Epithelial cell of proximal tubule (primary cell): ENCODE measurements around the gene PLPPR2. TPM values are rescaled to one million over a fixed set of nuclear protein-coding genes. Genes with fewer than 3 reads are reported as not detected.
"Not testable (repeated sequence)": the region's sequence is repeated elsewhere in the genome, so short reads cannot be mapped to it uniquely, and the experiment has no call there.

Experiments
- DNase-seq: peaks from one replicate; pipeline ENCODE4 v3.0.0-alpha.2; 2011; ENCODE audit warnings: low read depth
- H3K4me3 ChIP-seq: 2 replicates; pipeline ENCODE4 v1.5.1; 2011; ENCODE audit warnings: low read depth, mild to moderate bottlenecking, low read length
- CTCF ChIP-seq: conservative IDR thresholded peaks from 2 replicates; pipeline ENCODE4 v1.5.1; 2012; ENCODE audit warnings: low read depth, mild to moderate bottlenecking, low read length
- total RNA-seq: library from RNA; depleted of rRNA; stranded (reverse); fragments of >200 nt; gene quantifications from 2 replicates; pipeline ENCODE4 v1.2.3, GENCODE V29; 2015

Gene PLPPR2
- total RNA-seq, 1 donor from 2014 or later = 6.2 TPM

- TF ChIP-seq CTCF = no peak
- peak overlapping the region; percentile 81 for H3K4me3 ChIP-seq
- no peak for DNase-seq
Measured at GRCh38 chr19:11345122-11345803, 10.0 kb upstream of the PLPPR2 start.

- TF ChIP-seq CTCF = peak; percentile 8
- peak within 1 kb of the TSS; percentile 81 for H3K4me3 ChIP-seq
- DNase-seq = peak; percentile 97
Measured at GRCh38 chr19:11346104-11346940, 8.9 kb upstream of the PLPPR2 start, which contains the start of the genes CCDC159 and TMEM205. Gene CCDC159 (plus strand): TSS chr19:11346519. CDS start chr19:11346607, 88 bp downstream. Gene TMEM205 (minus strand): TSS chr19:11346268. CDS start chr19:11345619, 649 bp downstream.

- DNase-seq = no peak
- no peak overlapping the region for H3K4me3 ChIP-seq
- TF ChIP-seq CTCF = no peak
Measured at GRCh38 chr19:11347546-11348039, 7.6 kb upstream of the PLPPR2 start.

- DNase-seq = no peak
- TF ChIP-seq CTCF = no peak
- no peak overlapping the region for H3K4me3 ChIP-seq
Measured at GRCh38 chr19:11349171-11349570, 6.1 kb upstream of the PLPPR2 start.

- H3K4me3 ChIP-seq, DNase-seq: not testable (repeated sequence)
Measured at GRCh38 chr19:11354102-11354501, 1.1 kb upstream of the PLPPR2 start.

- no peak for DNase-seq
- TF ChIP-seq CTCF = no peak
- peak overlapping the region; percentile 65 for H3K4me3 ChIP-seq
Measured at GRCh38 chr19:11356074-11356397, 804 bp downstream of the PLPPR2 start.

GRCh38 chr19:11356676-11357550 lies 1.7 kb downstream of the PLPPR2 start:
- H3K4me3 ChIP-seq = no peak overlapping the region
- DNase-seq = no peak
- no peak for TF ChIP-seq CTCF
